ENCODE measurements around the gene KDM2A. TPM values are rescaled to one million over a fixed set of nuclear protein-coding genes. Genes with fewer than 3 reads are reported as not detected.

Gene KDM2A
- total and polyA plus RNA-seq, 5 donors, result 27.1 to 49.8 (median 46.0) TPM

DNA sequence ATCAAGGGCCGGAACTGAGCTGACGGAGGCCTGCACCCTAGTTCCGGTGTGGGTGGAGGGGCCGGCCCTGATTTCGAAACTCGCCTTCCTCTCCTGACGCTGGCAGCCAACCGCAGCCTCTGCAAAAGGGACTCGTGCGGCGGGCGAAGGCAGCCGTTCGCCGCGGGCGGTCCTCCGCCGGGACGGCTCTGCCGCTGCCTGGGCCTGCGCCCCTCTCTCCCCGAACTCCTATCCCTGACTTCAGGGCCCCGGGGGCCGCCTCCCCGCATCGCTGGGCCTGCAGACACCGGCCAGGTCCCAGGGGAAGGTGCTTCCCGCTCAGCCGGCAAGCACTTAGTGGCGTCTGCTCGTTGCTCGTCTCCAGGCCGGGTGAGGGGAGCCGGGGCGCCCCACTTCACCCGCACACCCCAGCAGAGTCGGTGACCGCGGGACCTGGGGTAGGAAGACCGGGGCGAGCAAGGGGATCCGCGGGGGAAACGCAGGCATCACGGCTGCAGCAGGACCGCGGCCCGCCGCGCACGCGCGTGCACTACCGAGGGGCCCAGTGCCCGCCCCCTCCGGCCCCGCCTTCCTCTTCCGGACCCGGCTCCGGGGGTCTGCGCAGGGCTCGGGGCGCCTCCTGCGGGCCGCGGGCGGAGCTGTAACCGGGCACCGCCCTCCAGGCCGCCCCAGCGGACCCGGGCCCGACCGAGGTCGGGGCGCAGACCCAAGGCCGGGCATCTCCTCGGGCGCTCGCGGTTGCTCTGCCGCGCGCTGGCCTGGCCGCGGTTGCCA lies 169.6 kb downstream of the KDM2A start:
- under 1% methylated on average over 87 of the region's 87 CpGs for WGBS
- Histone ChIP-seq H3K27ac (ENCODE audit: low read length) (peak overlapping the region; percentile 87), H3K27me3 (ENCODE audit: control insufficient read depth, insufficient read depth) (no peaks in the 10 kb centered on the region), H3K9me3 (ENCODE audit: control insufficient read depth, low read length) (no peaks in the 10 kb centered on the region), H3K4me1 (ENCODE audit: control insufficient read depth, insufficient read depth, low read length) (peaks cover 6% of the 10 kb centered on the region), H3K4me3 (ENCODE audit: low read length) (peak overlapping the region; percentile 93)
- peak; percentile 91 to 97 (median 97) for DNase-seq
- intact Hi-C loops (cut with DNase I), result no loop called here
- peak; percentile 87 for ATAC-seq

DNA sequence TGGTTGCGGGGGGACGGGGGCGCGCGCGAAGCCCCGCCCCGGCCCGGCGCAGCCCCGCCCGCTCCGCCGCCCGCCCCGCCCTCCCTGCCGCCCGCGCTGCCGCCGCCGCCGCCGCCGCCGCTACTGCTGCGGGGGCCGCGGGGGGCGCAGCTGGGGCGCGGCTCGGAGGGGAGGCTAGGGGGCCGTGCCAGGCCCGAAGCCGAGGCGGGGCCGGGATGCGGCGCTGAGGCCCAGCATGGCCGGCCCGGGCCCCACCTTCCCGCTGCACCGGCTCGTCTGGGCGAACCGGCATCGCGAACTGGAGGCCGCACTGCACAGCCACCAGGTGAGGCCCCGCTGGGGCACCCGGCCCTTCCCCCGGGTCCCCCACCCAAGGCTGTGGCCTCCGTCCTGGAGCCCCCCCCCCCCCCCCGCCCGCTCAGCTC lies 170.2 kb downstream of the KDM2A start, which contains the start of gene ANKRD13D:
Gene ANKRD13D, plus strand, starts transcription at position 78 of the 425 bp plus-strand sequence. Its CDS starts 158 bp downstream, at position 236.
- ATAC-seq, result peak in 1 of 2 donors; percentile 36
- DNase-seq, result no peak
- intact Hi-C loops (cut with DNase I), result no loop called here
- under 1% methylated on average over 55 of the region's 56 CpGs for WGBS
- H3K27me3 ChIP-seq (ENCODE audit: control insufficient read depth, insufficient read depth), result no peaks in the 10 kb centered on the region
- no peaks in the 10 kb centered on the region for H3K9me3 ChIP-seq (ENCODE audit: control insufficient read depth, low read length)
- H3K4me3 ChIP-seq (ENCODE audit: low read length), result peak within 1 kb of the TSS; percentile 93
- peaks cover 6% of the 10 kb centered on the region for H3K4me1 ChIP-seq (ENCODE audit: control insufficient read depth, insufficient read depth, low read length)
- H3K27ac ChIP-seq (ENCODE audit: low read length), result peak within 1 kb of the TSS; percentile 87

DNA sequence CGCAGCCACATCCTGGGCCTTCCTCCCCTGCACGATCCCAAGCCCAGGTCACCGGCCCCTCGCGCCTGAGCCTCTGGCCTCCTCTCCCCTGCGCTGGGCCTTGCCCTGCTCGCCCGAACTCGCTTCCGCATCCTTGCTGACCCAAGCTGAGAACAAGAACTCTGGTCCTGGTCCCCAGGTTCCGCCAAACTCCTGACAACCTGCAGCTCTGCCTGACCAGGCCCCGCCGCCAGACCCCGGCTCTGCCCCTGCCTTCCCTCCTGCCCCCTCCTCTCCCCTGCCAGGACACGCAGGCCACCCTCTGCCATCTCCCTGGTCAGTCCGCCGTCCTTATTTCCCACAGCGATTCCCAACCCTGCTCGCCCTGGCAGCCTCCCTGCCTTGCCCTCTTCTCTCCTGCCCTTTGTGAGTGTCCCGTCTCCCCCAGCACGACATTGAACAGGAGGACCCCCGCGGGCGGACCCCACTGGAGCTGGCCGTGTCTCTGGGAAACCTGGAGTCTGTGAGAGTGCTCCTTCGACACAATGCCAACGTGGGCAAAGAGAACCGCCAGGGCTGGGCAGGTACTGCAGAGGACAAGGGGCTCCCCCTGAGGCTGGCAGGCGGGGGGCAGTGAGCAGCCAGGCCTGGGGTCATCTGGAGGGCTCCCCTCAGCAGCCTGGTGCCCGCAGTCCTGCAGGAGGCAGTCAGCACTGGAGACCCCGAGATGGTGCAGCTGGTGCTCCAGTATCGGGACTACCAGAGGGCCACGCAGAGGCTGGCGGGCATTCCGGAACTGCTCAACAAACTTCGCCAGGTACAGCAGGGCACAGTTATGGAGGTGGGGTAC lies 170.8 kb downstream of the KDM2A start:
- Histone ChIP-seq H3K4me1 (ENCODE audit: control insufficient read depth, insufficient read depth, low read length) (peaks cover 6% of the 10 kb centered on the region), H3K4me3 (ENCODE audit: low read length) (peak overlapping the region; percentile 93), H3K27me3 (ENCODE audit: control insufficient read depth, insufficient read depth) (no peaks in the 10 kb centered on the region), H3K9me3 (ENCODE audit: control insufficient read depth, low read length) (no peaks in the 10 kb centered on the region), H3K27ac (ENCODE audit: low read length) (peak overlapping the region; percentile 40)
- DNase-seq (peak; percentile 57 to 79 (median 78)), ATAC-seq (peak; percentile 0 to 1)
- WGBS, result 28% methylated on average over 36 of the region's 36 CpGs
- intact Hi-C loops (cut with DNase I), result no loop called here

DNA sequence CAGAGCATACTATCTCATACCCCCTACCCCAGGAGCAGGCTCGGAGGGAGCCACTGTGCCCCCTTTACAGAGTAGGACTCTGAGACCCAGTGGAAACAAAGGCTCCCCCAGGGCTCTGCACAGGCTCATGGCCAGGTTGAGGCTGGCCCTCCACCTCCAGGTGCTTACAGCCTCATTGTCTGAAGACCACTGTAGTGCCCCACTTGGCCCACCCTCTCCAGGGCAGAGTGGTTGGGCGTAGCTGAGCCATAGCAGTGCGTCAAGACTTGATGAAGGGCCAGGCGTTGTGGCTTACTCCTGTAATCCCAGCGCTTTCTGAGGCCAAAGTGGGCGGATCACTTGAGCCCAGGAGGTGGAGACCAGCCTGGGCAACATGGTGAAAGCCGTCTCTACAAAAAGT lies 171.7 kb downstream of the KDM2A start:
- ATAC-seq, result no peak
- no peaks in the 10 kb centered on the region for H3K9me3 ChIP-seq (ENCODE audit: control insufficient read depth, low read length)
- intact Hi-C loops (cut with DNase I), result no loop called here
- 59% methylated on average over 7 of the region's 7 CpGs for WGBS
- peak overlapping the region; percentile 41 for H3K27ac ChIP-seq (ENCODE audit: low read length)
- no peak overlapping the region for H3K4me3 ChIP-seq (ENCODE audit: low read length)
- peak; percentile 87 to 91 (median 88) for DNase-seq
- peaks cover 6% of the 10 kb centered on the region for H3K4me1 ChIP-seq (ENCODE audit: control insufficient read depth, insufficient read depth, low read length)
- H3K27me3 ChIP-seq (ENCODE audit: control insufficient read depth, insufficient read depth), result no peaks in the 10 kb centered on the region

DNA sequence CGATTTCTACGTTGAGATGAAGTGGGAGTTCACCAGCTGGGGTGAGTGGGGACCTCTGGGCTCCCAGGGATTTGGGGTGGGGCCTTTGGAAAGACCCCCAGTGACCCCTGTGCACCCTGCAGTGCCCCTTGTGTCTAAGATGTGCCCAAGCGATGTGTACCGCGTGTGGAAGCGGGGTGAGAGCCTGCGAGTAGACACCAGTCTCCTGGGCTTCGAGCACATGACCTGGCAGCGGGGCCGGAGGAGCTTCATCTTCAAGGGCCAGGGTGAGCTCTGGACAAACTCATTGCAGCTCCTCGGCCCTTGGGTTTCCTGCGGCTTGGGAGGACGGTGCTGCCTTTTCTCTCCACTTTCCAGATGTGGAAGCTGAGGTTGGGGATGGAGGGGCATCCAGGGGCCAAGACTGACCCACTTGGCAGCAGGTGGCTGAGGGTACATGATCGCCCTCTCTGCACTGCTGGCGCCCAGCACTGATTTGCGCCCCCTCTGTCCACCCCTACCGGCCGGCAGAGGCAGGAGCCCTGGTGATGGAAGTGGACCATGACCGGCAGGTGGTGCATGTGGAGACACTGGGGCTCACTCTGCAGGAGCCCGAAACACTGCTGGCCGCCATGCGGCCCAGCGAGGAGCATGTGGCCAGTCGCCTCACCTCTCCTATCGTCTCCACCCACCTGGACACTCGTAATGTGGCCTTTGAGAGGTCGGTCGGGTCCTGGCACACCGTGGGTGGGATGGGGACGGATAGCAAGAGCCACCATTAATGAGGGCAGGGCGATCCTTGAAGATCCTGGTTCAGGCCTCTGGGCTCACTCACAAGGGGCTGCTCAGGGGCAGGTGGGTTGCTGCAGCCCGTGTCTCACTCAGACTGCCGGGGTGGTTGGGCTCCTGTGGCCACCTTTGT lies 172.7 kb downstream of the KDM2A start:
- Histone ChIP-seq H3K27me3 (ENCODE audit: control insufficient read depth, insufficient read depth) (no peaks in the 10 kb centered on the region), H3K4me3 (ENCODE audit: low read length) (no peak overlapping the region), H3K9me3 (ENCODE audit: control insufficient read depth, low read length) (no peaks in the 10 kb centered on the region), H3K4me1 (ENCODE audit: control insufficient read depth, insufficient read depth, low read length) (peaks cover 6% of the 10 kb centered on the region), H3K27ac (ENCODE audit: low read length) (no peak overlapping the region)
- ATAC-seq, result no peak
- WGBS, result 89% methylated on average over 33 of the region's 33 CpGs
- intact Hi-C loops (cut with DNase I), result no loop called here
- DNase-seq, result peak; percentile 18 to 56 (median 54)

DNA sequence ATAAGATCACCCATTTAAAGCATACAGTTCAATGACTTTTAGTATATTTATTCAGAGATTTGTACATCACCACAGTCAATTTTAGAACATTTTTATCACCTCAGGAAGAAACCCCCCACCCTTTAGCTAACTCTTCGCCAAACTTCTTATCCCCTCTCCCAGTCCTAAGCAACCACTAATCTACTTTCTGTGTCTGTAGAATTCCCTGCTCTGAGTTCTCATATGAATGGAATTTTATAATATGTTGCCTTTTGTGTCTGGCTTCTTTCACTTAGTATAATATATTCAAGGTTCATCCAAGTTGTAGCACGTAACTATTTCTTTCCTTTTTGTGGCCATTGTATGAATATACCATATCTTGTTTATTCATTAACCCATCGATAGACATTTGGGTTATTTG lies 173.6 kb downstream of the KDM2A start:
- intact Hi-C loops (cut with DNase I), result no loop called here
- Histone ChIP-seq H3K4me1 (ENCODE audit: control insufficient read depth, insufficient read depth, low read length) (peaks cover 6% of the 10 kb centered on the region), H3K27ac (ENCODE audit: low read length) (no peak overlapping the region), H3K9me3 (ENCODE audit: control insufficient read depth, low read length) (no peaks in the 10 kb centered on the region), H3K27me3 (ENCODE audit: control insufficient read depth, insufficient read depth) (no peaks in the 10 kb centered on the region), H3K4me3 (ENCODE audit: low read length) (no peak overlapping the region)
- no peak for ATAC-seq
- WGBS, result 49% methylated on average over 3 of the region's 3 CpGs
- no peak for DNase-seq

DNA sequence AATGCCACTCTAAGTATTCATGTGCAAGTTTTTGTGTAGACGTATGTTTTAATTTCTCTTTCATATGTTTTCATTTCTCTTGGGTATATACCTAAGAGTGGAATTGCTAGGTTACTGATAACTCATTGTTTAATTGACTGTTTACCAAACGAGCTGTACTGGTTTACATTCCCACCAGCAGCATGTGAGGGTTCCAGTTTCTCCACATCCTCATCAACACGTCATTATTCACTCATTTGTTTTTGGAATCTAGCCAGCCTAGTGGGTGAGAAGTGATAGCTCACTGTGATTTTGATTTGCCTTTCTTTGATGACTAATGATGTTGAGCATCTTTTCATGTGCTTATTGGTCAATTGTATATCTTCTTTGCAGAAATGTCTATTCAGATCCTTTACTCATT lies 174.0 kb downstream of the KDM2A start:
- DNase-seq (no peak), ATAC-seq (no peak)
- H3K27me3 ChIP-seq (ENCODE audit: control insufficient read depth, insufficient read depth), result no peaks in the 10 kb centered on the region
- no peak overlapping the region for H3K27ac ChIP-seq (ENCODE audit: low read length)
- intact Hi-C loops (cut with DNase I), result no loop called here
- no peak overlapping the region for H3K4me3 ChIP-seq (ENCODE audit: low read length)
- no peaks in the 10 kb centered on the region for H3K9me3 ChIP-seq (ENCODE audit: control insufficient read depth, low read length)
- peaks cover 3% of the 10 kb centered on the region for H3K4me1 ChIP-seq (ENCODE audit: control insufficient read depth, insufficient read depth, low read length)
- WGBS, result 35% methylated on average over 3 of the region's 3 CpGs

DNA sequence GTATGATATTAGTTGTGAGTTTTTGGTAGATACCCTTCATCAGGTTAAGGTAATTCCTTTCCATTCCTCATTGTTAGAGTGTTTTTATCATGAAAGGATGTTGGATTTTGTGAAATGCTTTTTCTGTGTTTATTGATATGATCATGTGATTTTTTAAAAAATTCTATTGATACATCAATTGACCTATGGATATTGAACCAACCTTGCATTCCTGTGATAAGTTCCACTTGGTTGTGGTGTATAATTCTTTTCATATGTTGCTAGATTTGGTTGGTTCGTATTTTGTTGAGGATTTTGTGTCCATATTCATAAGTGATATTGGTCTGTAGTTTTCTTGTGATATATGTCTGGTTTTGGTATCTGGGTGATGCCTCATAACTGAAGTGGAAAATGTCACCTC lies 176.8 kb downstream of the KDM2A start:
- DNase-seq (no peak), ATAC-seq (no peak)
- Histone ChIP-seq H3K27ac (ENCODE audit: low read length) (no peak overlapping the region), H3K4me1 (ENCODE audit: control insufficient read depth, insufficient read depth, low read length) (no peaks in the 10 kb centered on the region), H3K9me3 (ENCODE audit: control insufficient read depth, low read length) (no peaks in the 10 kb centered on the region), H3K27me3 (ENCODE audit: control insufficient read depth, insufficient read depth) (no peaks in the 10 kb centered on the region), H3K4me3 (ENCODE audit: low read length) (no peak overlapping the region)
- 100% methylated on average over 1 of the region's 1 CpG for WGBS
- intact Hi-C loops (cut with DNase I), result no loop called here

DNA sequence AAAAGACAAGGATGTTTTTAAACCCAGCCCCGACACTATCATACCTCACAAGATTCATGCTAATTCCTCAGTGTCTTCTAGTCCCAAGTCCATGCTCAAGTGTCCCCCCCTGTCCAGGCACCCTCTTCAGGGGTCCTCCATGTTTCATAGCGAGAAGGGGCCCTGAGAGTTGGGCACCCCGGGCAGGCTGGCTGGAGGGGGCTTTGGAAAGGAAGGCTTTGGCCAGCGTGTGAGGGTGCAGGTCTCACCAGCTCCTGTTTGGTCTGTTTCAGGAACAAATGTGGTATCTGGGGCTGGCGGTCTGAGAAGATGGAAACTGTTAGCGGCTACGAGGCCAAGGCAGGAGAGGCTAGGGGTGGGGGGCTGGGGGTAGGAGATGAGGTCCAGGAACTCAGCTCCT lies 179.7 kb downstream of the KDM2A start:
- no peak overlapping the region for H3K4me3 ChIP-seq (ENCODE audit: low read length)
- H3K27me3 ChIP-seq (ENCODE audit: control insufficient read depth, insufficient read depth), result no peaks in the 10 kb centered on the region
- WGBS, result 95% methylated on average over 7 of the region's 7 CpGs
- H3K27ac ChIP-seq (ENCODE audit: low read length), result no peak overlapping the region
- H3K9me3 ChIP-seq (ENCODE audit: control insufficient read depth, low read length), result no peaks in the 10 kb centered on the region
- ATAC-seq (no peak), DNase-seq (peak in 1 of 3 donors; percentile 4)
- intact Hi-C loops (cut with DNase I), result no loop called here
- no peaks in the 10 kb centered on the region for H3K4me1 ChIP-seq (ENCODE audit: control insufficient read depth, insufficient read depth, low read length)

DNA sequence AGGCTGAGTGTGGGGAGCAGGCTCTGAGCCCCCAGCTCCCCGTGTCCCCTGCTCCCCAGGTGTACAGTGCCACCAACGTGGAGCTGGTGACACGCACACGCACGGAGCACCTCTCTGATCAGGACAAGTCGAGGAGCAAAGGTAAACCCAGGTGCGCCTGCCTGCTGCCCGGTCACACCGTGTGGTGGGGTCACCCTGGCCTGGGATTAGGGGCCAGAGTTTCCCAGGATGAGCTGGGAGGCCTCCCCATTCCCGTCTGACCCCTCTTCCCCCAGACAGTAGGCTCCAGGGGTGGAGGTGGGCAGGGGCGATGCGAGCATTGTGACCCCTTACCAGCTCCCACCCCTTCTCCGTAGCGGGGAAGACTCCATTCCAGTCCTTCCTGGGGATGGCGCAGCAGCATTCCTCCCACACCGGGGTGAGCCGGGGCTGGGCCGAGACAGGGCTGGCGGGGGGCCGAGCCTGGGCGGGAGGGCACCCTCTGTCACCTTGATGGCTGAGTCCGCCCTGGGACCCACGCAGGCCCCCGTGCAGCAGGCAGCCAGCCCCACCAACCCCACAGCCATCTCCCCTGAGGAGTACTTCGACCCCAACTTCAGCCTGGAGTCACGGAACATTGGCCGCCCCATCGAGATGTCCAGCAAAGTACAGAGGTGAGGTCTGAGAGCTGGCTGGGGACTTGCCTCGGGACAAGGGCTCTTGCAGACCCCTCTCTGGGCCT lies 180.6 kb downstream of the KDM2A start:
- ATAC-seq (no peak), DNase-seq (peak in 2 of 3 donors; percentile 13 to 62)
- Histone ChIP-seq H3K27ac (ENCODE audit: low read length) (no peak overlapping the region), H3K4me1 (ENCODE audit: control insufficient read depth, insufficient read depth, low read length) (peaks cover 3% of the 10 kb centered on the region), H3K4me3 (ENCODE audit: low read length) (no peak overlapping the region), H3K27me3 (ENCODE audit: control insufficient read depth, insufficient read depth) (no peaks in the 10 kb centered on the region), H3K9me3 (ENCODE audit: control insufficient read depth, low read length) (no peaks in the 10 kb centered on the region)
- intact Hi-C loops (cut with DNase I), result no loop called here
- 95% methylated on average over 29 of the region's 29 CpGs for WGBS
